HK-2 (cell line): ENCODE results near the gene THSD7A.

Source experiments
- DNase-seq: peaks from one replicate; pipeline ENCODE4 v3.0.0-alpha.2; 2018; ENCODE audit not compliant: unreplicated experiment

Gene THSD7A

GRCh38 chr7:11831736-11832495, at the start of gene THSD7A:
THSD7A (minus strand) TSS chr7:11832198; CDS start chr7:11831946, 252 bp downstream.
- peak; percentile 61 for DNase-seq

- no peak for DNase-seq
Observed at GRCh38 chr7:11881680-11882079, 49.7 kb upstream of the THSD7A start.

GRCh38 chr7:11875635-11876034, 43.6 kb upstream of the THSD7A start:
- no peak for DNase-seq

- no peak for DNase-seq
Observed at GRCh38 chr7:11865671-11866070, 33.7 kb upstream of the THSD7A start.

GRCh38 chr7:11858622-11859302, 26.8 kb upstream of the THSD7A start:
- no peak for DNase-seq

- peak; percentile 6 for DNase-seq
Observed at GRCh38 chr7:11858026-11858425, 26.0 kb upstream of the THSD7A start.

- DNase-seq: no peak
Observed at GRCh38 chr7:11848251-11848650, 16.3 kb upstream of the THSD7A start.

- no peak for DNase-seq
Observed at GRCh38 chr7:11847336-11847735, 15.3 kb upstream of the THSD7A start.

- DNase-seq: no peak
Observed at GRCh38 chr7:11846361-11846955, 14.5 kb upstream of the THSD7A start.

- no peak for DNase-seq
Observed at GRCh38 chr7:11843113-11843765, 11.2 kb upstream of the THSD7A start.

GRCh38 chr7:11841657-11842056, 9.7 kb upstream of the THSD7A start:
- DNase-seq: no peak

GRCh38 chr7:11835260-11835659, 3.3 kb upstream of the THSD7A start:
- no peak for DNase-seq

GRCh38 chr7:11833431-11833830, 1.4 kb upstream of the THSD7A start:
- DNase-seq: no peak

GRCh38 chr7:11831156-11831735, 752 bp downstream of the THSD7A start:
- DNase-seq: no peak

- DNase-seq: no peak
Observed at GRCh38 chr7:11830582-11831155, 1.3 kb downstream of the THSD7A start.

GRCh38 chr7:11829954-11830353, 2.0 kb downstream of the THSD7A start:
- DNase-seq: no peak

- no peak for DNase-seq
Observed at GRCh38 chr7:11819947-11820346, 12.1 kb downstream of the THSD7A start.

- DNase-seq: no peak
Observed at GRCh38 chr7:11819271-11819670, 12.7 kb downstream of the THSD7A start.

GRCh38 chr7:11818281-11818680, 13.7 kb downstream of the THSD7A start:
- DNase-seq: no peak

- DNase-seq: no peak
Observed at GRCh38 chr7:11817111-11817740, 14.8 kb downstream of the THSD7A start.

GRCh38 chr7:11811709-11812108, 20.3 kb downstream of the THSD7A start:
- no peak for DNase-seq
